Hepatocyte (in vitro differentiated cells): Measurements from ENCODE around the gene OMA1.

Experiments
- EZH2 ChIP-seq: fragments of 200-600 bp; sonication (generic); IDR thresholded peaks from 2 replicates; pipeline ENCODE4 v1.6.1; 2016; ENCODE audit warnings: antibody characterized with exemption, mild to moderate bottlenecking, borderline replicate concordance
- EZH2phosphoT487 ChIP-seq: fragments of 200-600 bp; sonication (generic); IDR thresholded peaks from one replicate; pipeline ENCODE4 v1.6.1; 2018; ENCODE audit warnings: antibody characterized with exemption, mild to moderate bottlenecking, low read depth, moderate library complexity; ENCODE audit not compliant: unreplicated experiment, severe bottlenecking
- TF ChIP-seq, protein P1 (sequence below): fragments of 200-600 bp; sonication (generic); IDR thresholded peaks from 2 replicates; pipeline ENCODE4 v1.5.1; 2016; ENCODE audit warnings: antibody characterized with exemption, mild to moderate bottlenecking; ENCODE audit not compliant: poor library complexity

DNA sequence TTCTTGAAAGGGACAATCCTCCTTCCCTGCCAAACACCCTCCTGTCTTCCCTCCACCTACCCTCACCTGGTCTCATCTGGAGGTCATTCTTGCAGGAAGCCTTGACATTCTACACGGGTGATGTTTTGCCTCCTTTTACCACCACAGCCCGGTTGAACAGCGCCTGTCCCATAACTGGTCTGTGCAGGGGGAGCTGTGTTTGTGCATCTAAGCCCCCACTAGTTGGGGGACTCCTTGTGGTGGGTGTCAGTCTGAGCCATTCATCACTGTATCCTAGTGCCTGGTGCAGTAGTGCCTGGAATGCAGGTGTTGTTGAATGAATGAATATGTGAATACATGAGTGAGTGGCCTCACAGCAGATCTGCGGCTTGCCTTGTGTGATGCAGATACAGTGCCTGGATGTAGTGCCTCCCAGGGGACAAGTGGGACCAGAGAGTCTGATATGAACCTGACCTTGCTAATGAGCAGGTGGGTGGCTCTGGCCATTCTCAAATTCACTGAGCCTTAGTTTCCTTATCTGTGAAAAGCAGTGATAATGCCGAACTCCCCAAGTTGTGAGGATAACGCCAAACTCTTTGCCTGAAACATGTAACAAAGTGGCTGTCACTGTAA is 79.8 kb downstream of the OMA1 start:
- TF ChIP-seq, protein P1, sequence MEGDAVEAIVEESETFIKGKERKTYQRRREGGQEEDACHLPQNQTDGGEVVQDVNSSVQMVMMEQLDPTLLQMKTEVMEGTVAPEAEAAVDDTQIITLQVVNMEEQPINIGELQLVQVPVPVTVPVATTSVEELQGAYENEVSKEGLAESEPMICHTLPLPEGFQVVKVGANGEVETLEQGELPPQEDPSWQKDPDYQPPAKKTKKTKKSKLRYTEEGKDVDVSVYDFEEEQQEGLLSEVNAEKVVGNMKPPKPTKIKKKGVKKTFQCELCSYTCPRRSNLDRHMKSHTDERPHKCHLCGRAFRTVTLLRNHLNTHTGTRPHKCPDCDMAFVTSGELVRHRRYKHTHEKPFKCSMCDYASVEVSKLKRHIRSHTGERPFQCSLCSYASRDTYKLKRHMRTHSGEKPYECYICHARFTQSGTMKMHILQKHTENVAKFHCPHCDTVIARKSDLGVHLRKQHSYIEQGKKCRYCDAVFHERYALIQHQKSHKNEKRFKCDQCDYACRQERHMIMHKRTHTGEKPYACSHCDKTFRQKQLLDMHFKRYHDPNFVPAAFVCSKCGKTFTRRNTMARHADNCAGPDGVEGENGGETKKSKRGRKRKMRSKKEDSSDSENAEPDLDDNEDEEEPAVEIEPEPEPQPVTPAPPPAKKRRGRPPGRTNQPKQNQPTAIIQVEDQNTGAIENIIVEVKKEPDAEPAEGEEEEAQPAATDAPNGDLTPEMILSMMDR: no peak
- TF ChIP-seq EZH2phosphoT487: no peak
- TF ChIP-seq EZH2: no peak
